HG03575 (cell line): ENCODE data around the gene HMGCLL1.

Source experiments
- ATAC-seq: cut with Tn5 transposase; IDR thresholded peaks from one replicate; pipeline ENCODE4 v1.9.1; 2021; ENCODE audit not compliant: unreplicated experiment, insufficient number of reproducible peaks, low FRiP score; ENCODE audit errors: extremely low read depth

HMGCLL1 gene

GRCh38 chr6:55578537-55579363 lies at the start of gene HMGCLL1:
Gene HMGCLL1 (minus strand): TSS chr6:55579192. CDS start chr6:55579055, 137 bp downstream.
- no peak for ATAC-seq

- ATAC-seq, result no peak
Measured at GRCh38 chr6:55621993-55622392, 43.0 kb upstream of the HMGCLL1 start.

- no peak for ATAC-seq
Measured at GRCh38 chr6:55621244-55621643, 42.3 kb upstream of the HMGCLL1 start.

DNA sequence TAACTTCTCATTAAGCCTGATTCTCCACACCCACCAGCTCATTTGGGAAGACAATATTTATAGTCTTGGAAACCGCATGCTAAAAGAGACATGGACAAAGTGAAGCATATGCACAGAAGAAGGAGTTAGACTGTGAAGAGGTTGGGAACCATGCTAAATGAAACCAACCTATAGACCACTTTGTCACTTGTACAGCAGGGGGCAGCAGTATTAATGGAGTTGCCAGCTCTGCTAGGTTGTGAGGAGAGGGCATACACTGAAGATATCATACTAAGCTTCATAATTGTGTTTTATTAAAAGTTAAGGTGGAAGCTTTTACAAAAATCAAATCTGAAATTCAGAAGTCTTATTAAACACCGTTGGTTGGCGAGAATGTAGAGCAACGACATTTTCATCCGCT lies 38.3 kb upstream of the HMGCLL1 start:
- ATAC-seq, result no peak

DNA sequence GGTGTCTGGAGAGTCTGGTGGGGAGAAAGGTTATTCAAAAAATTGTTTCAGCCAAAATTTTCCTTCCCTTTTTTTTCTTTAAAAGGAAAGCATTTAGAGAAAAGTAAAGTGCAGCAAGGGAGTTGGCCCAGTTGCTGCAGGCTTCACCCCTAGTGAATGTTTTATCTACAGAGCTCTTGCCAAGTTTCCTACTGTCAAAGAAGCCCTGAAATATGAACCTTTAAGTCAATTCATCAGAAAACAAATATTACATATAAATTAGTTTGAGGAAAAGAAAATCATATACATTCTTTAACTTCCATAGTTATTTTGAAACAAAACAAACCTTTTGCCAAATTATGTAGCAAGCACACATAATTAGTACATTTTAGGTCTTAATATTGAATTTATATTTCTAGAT lies 25.0 kb upstream of the HMGCLL1 start:
- no peak for ATAC-seq

DNA sequence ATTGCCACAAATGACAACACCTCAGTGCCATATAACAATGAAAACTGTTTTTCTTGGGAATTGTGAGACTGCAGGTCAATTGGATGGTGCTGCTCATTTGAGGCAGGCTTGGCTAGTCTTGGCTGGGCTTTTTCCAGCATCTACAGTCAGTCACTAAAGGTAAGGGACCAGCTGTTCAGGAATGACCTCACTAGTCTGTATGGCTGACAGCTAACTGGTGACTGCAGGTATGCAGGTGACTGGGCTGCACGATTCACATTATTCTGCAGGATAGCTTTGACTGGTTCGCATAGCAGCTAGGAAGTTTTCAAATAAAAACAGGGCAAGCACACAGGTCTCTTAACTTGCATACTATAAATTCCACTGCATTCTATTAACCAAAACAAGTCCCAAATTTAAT lies 22.1 kb upstream of the HMGCLL1 start:
- no peak for ATAC-seq

- no peak for ATAC-seq
Measured at GRCh38 chr6:55594442-55594841, 15.4 kb upstream of the HMGCLL1 start.

DNA sequence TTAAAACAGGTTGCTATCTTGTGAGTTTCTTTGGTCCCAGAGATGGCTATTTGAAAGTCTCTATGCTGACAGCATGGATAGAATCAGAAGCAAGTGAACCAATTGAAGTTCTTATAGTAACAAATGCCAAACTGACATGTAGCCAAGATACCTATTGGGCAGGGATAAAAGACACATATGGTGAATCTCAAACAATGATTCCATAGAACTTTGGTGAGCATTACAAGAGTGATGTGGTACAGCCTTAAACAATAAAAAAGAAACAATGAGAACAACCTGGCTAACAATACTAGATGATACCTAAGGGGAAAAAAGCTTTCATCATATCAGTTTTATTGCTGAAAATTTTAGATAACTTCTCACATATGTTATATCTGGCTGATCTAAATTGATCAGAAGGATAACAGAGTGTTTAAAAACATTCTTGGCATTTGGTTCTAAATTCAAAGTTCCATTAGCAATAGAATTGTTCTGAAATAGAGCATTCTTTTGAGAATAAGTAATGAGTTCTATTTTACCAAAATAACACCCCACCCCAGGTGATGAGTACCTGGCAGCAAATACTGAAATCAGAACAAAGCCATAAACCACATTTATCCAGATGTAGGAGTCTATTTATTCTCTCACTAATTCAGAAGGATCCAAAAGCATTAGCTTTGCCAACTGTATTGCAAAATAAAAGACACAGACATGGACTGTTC lies 5.8 kb upstream of the HMGCLL1 start:
- ATAC-seq, result no peak

DNA sequence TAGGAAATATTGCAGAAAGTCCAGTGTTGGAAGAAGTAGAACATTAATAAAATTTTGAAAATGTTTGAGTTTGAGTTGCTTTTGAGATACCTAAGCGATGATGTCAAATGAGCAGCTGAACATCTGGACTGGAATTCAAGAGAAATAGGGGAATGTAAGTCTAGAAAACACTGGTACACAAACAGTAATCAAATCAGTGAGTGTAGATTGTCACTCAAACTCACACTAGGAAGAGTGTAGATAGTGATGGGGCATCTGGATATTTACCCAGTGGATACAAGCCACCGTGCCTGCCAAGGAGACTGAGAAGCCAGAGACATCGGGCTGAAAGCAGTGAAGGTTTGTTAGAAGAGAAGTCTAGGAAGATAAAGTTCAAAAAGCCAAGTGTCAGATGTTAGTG lies 2.2 kb downstream of the HMGCLL1 start:
- no peak for ATAC-seq

DNA sequence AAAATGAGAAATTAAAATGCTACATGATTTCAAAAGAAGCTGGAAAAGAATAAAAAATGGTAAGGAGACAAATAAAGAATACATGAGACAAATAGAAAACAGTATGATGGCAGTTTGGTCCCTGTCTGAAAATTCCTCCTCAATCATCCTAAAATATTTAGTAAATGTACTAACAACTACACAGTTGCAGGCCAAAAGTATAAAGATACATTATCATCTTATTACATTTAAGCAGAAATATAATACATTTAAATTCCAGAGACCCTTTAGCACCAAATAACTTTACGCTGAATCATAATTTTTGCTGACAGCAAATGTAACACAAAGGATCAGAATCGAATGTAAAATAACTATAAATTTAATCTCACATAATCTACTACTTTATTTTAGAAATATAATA lies 4.4 kb downstream of the HMGCLL1 start:
- ATAC-seq, result no peak

- ATAC-seq, result no peak
Measured at GRCh38 chr6:55569638-55570037, 9.4 kb downstream of the HMGCLL1 start.

GRCh38 chr6:55568808-55569439 lies 10.1 kb downstream of the HMGCLL1 start:
- no peak for ATAC-seq

DNA sequence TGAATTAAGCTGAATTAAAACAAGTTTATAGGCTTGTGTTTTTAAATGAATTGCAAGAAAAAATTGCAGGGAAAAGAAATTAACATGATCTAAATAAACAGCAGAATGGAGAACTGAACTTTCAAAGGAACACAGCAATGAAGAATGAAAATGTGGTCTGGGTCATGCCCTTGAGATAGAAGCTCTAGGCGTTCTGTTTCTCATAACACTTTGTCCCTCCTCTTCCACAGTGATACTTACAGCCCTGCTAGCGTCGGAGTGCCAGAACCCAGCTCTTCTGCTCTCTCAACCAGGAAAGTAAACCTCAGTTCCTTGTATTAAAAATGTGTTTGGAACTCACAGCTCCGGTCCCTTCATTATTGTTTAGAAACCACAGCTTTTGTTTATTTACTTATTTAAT lies 11.4 kb downstream of the HMGCLL1 start:
- no peak for ATAC-seq

GRCh38 chr6:55566036-55566710 lies 12.8 kb downstream of the HMGCLL1 start:
- ATAC-seq, result no peak

- ATAC-seq, result no peak
Measured at GRCh38 chr6:55562318-55562717, 16.7 kb downstream of the HMGCLL1 start.

- no peak for ATAC-seq
Measured at GRCh38 chr6:55560290-55560885, 18.6 kb downstream of the HMGCLL1 start.

DNA sequence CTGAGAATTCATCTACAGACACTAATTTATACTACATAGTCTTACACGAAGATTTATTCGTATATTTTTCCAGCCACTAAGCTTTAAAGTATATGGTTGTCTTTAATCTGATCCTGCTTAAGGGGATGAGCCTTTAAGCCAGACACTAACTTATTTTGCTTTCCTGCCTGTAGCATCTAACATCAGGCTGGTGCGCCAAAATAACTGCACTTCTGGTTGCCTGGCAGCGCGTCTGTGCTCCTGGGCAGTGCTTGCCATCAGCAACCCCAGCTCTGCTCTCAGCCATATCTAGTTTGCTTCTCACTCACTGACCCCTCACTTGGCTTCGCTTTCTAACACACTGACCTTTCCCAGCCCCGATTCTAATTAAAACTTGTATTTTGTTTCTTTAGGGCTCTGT lies 21.8 kb downstream of the HMGCLL1 start:
- ATAC-seq, result no peak

DNA sequence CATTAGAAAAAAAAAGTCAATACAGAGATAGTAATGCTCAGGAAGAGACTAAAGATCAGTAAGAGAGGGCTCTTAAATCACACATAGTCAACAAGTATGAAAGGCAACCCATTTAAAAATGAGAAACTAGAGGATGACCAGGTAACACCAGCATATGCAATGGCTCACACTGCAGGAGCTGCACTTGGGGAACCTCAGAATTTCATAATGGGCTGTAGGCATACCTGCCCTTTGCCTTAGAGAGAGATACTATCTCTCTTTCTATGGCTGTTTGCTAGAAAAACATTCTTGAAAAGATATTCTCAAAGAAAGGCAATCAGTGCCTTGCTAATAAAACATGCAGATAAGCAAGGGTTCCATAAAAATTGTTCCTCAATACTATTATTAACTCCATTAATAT lies 33.2 kb downstream of the HMGCLL1 start:
- ATAC-seq, result no peak

- no peak for ATAC-seq
Measured at GRCh38 chr6:55543633-55544309, 35.2 kb downstream of the HMGCLL1 start.
